ENCODE data around the gene POMT1. TPM values are rescaled to one million over a fixed set of nuclear protein-coding genes. Genes with fewer than 3 reads are reported as not detected.

POMT1 gene
- total and polyA plus RNA-seq, 2 donors (not counting 3 experiments of a cell fraction or from before 2014, with no cell fraction given): 44.7 to 53.9 TPM

DNA sequence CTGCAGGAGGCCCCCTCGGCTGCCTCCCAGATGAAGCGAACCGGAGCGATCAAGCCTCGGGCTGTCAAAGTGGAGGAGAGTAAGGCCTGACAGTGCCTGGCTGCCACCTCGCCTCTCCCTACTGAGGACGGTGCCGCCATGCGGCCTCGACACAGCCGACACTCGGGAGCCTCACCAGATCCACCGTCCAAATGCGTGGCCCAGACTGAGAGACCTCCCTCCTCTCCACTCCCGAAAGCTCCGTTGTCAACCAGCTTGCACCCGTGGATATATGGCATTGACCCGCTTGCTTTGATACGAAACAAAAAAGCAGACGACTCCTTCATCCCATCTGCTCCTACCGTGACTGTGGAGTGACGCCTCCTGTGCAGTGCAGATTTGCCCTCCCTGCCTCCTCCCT lies 6.9 kb upstream of the POMT1 start:
- no peaks in the 10 kb centered on the region for H3K9me3 ChIP-seq (replicated peaks; ENCODE audit: control insufficient read depth, insufficient read depth, low read length)
- H3K36me3 ChIP-seq (ENCODE audit: control insufficient read depth in 2 of 2, extremely low read depth in 1 of 2, insufficient read depth in 2 of 2, low read length in 2 of 2): peaks cover 48 to 81% of the 10 kb centered on the region in 2 experiments
- no peaks in the 10 kb centered on the region for H4K20me1 ChIP-seq (replicated peaks; ENCODE audit: control insufficient read depth, extremely low read depth, insufficient read depth, low read length)
- ChIA-PET CTCF (no interaction called here), POLR2A (no interaction called here)
- H3K79me2 ChIP-seq (ENCODE audit: control insufficient read depth, insufficient read depth, low read length): no peaks in the 10 kb centered on the region
- no peak for DNase-seq (ENCODE audit: low read depth, low spot score)
- no peak for FAIRE-seq
- no peaks in the 10 kb centered on the region for H3K27me3 ChIP-seq (ENCODE audit: control insufficient read depth in 2 of 2, insufficient read depth in 2 of 2, low read length in 2 of 2)
- no peaks in the 10 kb centered on the region for H3K4me1 ChIP-seq (ENCODE audit: control insufficient read depth, extremely low read depth, insufficient read depth, low read length)
- no peak overlapping the region for H2AFZ ChIP-seq (ENCODE audit: low read depth, low read length)
- H3K9me1 ChIP-seq (replicated peaks; ENCODE audit: control insufficient read depth, extremely low read depth, insufficient read depth, low read length): no peaks in the 10 kb centered on the region
- H3K4me2 ChIP-seq (ENCODE audit: insufficient read depth, low read length): no peak overlapping the region
- H3K27ac ChIP-seq (ENCODE audit: insufficient read depth, low read depth, low read length): no peak overlapping the region
- intact Hi-C loops (cut with micrococcal nuclease): no loop called here
- TF ChIP-seq, protein P1, sequence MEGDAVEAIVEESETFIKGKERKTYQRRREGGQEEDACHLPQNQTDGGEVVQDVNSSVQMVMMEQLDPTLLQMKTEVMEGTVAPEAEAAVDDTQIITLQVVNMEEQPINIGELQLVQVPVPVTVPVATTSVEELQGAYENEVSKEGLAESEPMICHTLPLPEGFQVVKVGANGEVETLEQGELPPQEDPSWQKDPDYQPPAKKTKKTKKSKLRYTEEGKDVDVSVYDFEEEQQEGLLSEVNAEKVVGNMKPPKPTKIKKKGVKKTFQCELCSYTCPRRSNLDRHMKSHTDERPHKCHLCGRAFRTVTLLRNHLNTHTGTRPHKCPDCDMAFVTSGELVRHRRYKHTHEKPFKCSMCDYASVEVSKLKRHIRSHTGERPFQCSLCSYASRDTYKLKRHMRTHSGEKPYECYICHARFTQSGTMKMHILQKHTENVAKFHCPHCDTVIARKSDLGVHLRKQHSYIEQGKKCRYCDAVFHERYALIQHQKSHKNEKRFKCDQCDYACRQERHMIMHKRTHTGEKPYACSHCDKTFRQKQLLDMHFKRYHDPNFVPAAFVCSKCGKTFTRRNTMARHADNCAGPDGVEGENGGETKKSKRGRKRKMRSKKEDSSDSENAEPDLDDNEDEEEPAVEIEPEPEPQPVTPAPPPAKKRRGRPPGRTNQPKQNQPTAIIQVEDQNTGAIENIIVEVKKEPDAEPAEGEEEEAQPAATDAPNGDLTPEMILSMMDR (IDR thresholded peaks at IDR 0.05; ENCODE audit: extremely low read depth in 1 of 2, insufficient read depth in 1 of 2, low read depth in 1 of 2, low read length in 2 of 2): no peak
- TF ChIP-seq, protein P2, sequence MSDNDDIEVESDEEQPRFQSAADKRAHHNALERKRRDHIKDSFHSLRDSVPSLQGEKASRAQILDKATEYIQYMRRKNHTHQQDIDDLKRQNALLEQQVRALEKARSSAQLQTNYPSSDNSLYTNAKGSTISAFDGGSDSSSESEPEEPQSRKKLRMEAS (IDR thresholded peaks at IDR 0.05; ENCODE audit: insufficient read depth, insufficient read length): no peak
- TF ChIP-seq POLR2AphosphoS5 (IDR thresholded peaks at IDR 0.05; ENCODE audit: insufficient read depth, low read depth, low read length) (no peak), JUN (IDR thresholded peaks at IDR 0.05; ENCODE audit: borderline replicate concordance, insufficient read depth, insufficient read length, low read depth) (no peak), MYC (IDR thresholded peaks at IDR 0.05; ENCODE audit: low read depth, low read length) (no peak), EZH2 (IDR thresholded peaks at IDR 0.05; ENCODE audit: borderline replicate concordance, low read depth, low read length, severe bottlenecking) (no peak), FOS (IDR thresholded peaks at IDR 0.05; ENCODE audit: borderline replicate concordance, insufficient read depth, low read length) (no peak), GATA2 (IDR thresholded peaks at IDR 0.05; ENCODE audit: insufficient read depth, insufficient read length, low read depth, low read length) (no peak), POLR2A (IDR thresholded peaks at IDR 0.05; ENCODE audit: low read depth, low read length) (no peak)
- BruUV-seq (replicated peaks): TSS peak; percentile 20
- dilution Hi-C loops (cut with MboI; ENCODE audit: extremely low pct_ligation_motif_present, low sequenced_read_pairs): no loop called here
- no peak overlapping the region for H3K4me3 ChIP-seq (replicated peaks in 1 of 3; ENCODE audit: insufficient read depth in 1 of 3, low read depth in 1 of 3, low read length in 3 of 3)
- H3K9ac ChIP-seq (replicated peaks; ENCODE audit: extremely low read depth, insufficient read depth, low read length): no peak overlapping the region
